Nephron (organoid): ENCODE data around the gene ATP2B3.

Experiments
- H3K27ac Mint-ChIP-seq, 3 experiments: 2 replicates each; pipeline ENCODE4 v1.8.0; 2020; ENCODE audit warnings: mixed read lengths in 3 of 3, mild to moderate bottlenecking in 2 of 3, moderate library complexity in 1 of 3
- H3K27me3 Mint-ChIP-seq: 2 replicates; pipeline ENCODE4 v1.8.0; 2021; ENCODE audit warnings: low read depth, mild to moderate bottlenecking, moderate library complexity, mixed read lengths
- H3K36me3 Mint-ChIP-seq: 2 replicates; pipeline ENCODE4 v1.8.0; 2020; ENCODE audit warnings: low read depth, mixed read lengths
- H3K4me1 Mint-ChIP-seq: 2 replicates; pipeline ENCODE4 v1.8.0; 2020; ENCODE audit warnings: mixed read lengths
- H3K4me3 Mint-ChIP-seq, 3 experiments: 2 replicates each; pipeline ENCODE4 v1.8.0; 2020; ENCODE audit warnings: mild to moderate bottlenecking in 3 of 3, mixed read lengths in 3 of 3, moderate library complexity in 2 of 3
- H3K9me3 Mint-ChIP-seq: 2 replicates; pipeline ENCODE4 v1.8.0; 2020; ENCODE audit warnings: mixed read lengths
- CTCF ChIP-seq, 3 experiments: fragments of 200-600 bp; sonication (generic); IDR thresholded peaks; one replicate each; pipeline ENCODE4 v1.5.0; 2021; ENCODE audit warnings: antibody characterized with exemption in 3 of 3; ENCODE audit not compliant: unreplicated experiment in 3 of 3

ATP2B3 gene

GRCh38 chrX:153539171-153539978 lies 21.9 kb downstream of the ATP2B3 start:
- no peak overlapping the region for H3K4me3 Mint-ChIP-seq
- no peaks in the 10 kb centered on the region for H3K27me3 Mint-ChIP-seq
- H3K9me3 Mint-ChIP-seq = peaks cover 3% of the 10 kb centered on the region
- no peaks in the 10 kb centered on the region for H3K36me3 Mint-ChIP-seq
- TF ChIP-seq CTCF (IDR thresholded peaks at IDR 0.05; ENCODE audit: unreplicated experiment in 3 of 3) = peak; percentile 74 to 81 (median 75)
- H3K4me1 Mint-ChIP-seq = peaks cover 6% of the 10 kb centered on the region
- peak overlapping the region in 1 of 3 experiments; percentile 80 for H3K27ac Mint-ChIP-seq

GRCh38 chrX:153539979-153540358 lies 22.5 kb downstream of the ATP2B3 start:
- H3K36me3 Mint-ChIP-seq = no peaks in the 10 kb centered on the region
- TF ChIP-seq CTCF (IDR thresholded peaks at IDR 0.05; ENCODE audit: unreplicated experiment in 3 of 3) = no peak
- no peak overlapping the region for H3K27ac Mint-ChIP-seq
- no peak overlapping the region for H3K4me3 Mint-ChIP-seq
- peaks cover 3% of the 10 kb centered on the region for H3K9me3 Mint-ChIP-seq
- H3K4me1 Mint-ChIP-seq = peaks cover 6% of the 10 kb centered on the region
- no peaks in the 10 kb centered on the region for H3K27me3 Mint-ChIP-seq

DNA sequence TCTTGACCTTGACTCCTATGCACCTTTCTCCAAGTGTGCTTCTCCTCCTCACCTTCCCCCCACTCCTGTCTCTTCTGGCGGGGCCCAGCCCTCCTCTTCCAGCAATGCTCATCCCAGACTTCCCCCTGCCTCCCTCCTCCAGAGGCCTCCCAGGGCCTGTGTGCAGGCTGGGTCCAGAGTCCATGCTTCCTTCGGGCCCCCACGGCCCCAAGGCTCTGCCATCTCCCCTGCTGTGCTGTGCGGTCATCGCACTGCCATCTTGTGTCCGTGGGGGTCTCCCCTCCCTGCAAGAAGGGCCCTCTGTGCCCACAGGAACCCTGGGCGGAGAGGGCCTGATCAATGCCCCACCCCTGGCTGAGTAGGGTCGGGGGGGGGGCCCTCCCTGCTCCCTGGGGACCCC lies 27.3 kb downstream of the ATP2B3 start:
- TF ChIP-seq CTCF (IDR thresholded peaks at IDR 0.05; ENCODE audit: unreplicated experiment in 3 of 3) = no peak
- Mint-ChIP-seq H3K4me1 (no peaks in the 10 kb centered on the region), H3K27me3 (no peaks in the 10 kb centered on the region), H3K27ac (peak overlapping the region in 1 of 3 experiments; percentile 69), H3K36me3 (no peaks in the 10 kb centered on the region), H3K4me3 (no peak overlapping the region), H3K9me3 (peaks cover 11% of the 10 kb centered on the region)

- H3K27me3 Mint-ChIP-seq = peaks cover 4% of the 10 kb centered on the region
- peaks cover 13% of the 10 kb centered on the region for H3K9me3 Mint-ChIP-seq
- H3K27ac Mint-ChIP-seq = no peak overlapping the region
- H3K4me1 Mint-ChIP-seq = no peaks in the 10 kb centered on the region
- no peak overlapping the region for H3K4me3 Mint-ChIP-seq
- TF ChIP-seq CTCF (IDR thresholded peaks at IDR 0.05; ENCODE audit: unreplicated experiment in 3 of 3) = no peak
- no peaks in the 10 kb centered on the region for H3K36me3 Mint-ChIP-seq
Measured at GRCh38 chrX:153546386-153546785, 28.9 kb downstream of the ATP2B3 start.

DNA sequence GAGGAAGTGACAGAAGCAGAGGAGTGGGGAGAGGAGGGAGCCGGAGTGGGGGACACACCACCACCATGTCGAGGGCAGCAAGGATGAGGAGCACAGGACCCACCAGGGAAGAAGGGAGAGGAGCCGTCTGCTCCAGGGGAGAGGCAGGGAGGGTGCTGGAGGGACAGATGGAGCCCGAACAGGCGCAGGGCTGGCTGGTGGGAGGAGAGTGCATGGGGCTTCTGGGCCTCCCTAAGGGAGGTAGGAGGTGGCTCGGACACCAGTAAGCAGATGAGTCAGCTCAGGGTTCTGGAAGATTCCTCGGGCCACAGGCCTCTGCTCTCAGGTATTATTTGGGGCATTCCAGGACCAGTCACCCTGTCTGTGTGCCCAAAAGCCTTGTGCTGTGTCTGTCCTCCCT lies 29.8 kb downstream of the ATP2B3 start:
- no peak overlapping the region for H3K27ac Mint-ChIP-seq
- peaks cover 15% of the 10 kb centered on the region for H3K9me3 Mint-ChIP-seq
- TF ChIP-seq CTCF (IDR thresholded peaks at IDR 0.05; ENCODE audit: unreplicated experiment in 3 of 3) = no peak
- peaks cover 4% of the 10 kb centered on the region for H3K27me3 Mint-ChIP-seq
- no peaks in the 10 kb centered on the region for H3K4me1 Mint-ChIP-seq
- H3K36me3 Mint-ChIP-seq = no peaks in the 10 kb centered on the region
- no peak overlapping the region for H3K4me3 Mint-ChIP-seq

DNA sequence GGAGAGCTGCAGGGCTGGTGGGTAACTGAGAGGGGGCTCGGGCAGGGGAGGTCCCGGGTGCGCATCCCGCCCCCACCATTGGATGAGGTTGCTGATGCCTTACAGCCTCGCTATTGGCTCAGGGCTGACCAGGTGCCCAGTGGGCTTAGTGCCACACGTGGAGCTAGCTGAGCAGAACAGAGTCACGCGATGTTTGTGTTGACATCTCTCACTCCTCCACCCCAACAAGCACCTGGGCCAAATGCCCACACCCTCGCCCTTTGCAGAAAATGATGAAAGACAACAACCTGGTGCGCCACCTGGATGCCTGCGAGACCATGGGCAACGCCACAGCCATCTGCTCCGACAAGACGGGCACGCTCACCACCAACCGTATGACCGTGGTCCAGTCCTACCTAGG lies 31.8 kb downstream of the ATP2B3 start:
- Mint-ChIP-seq H3K4me1 (no peaks in the 10 kb centered on the region), H3K9me3 (peaks cover 16% of the 10 kb centered on the region), H3K27me3 (peaks cover 4% of the 10 kb centered on the region), H3K27ac (no peak overlapping the region), H3K4me3 (no peak overlapping the region), H3K36me3 (no peaks in the 10 kb centered on the region)
- TF ChIP-seq CTCF (IDR thresholded peaks at IDR 0.05; ENCODE audit: unreplicated experiment in 3 of 3) = no peak
